ENCODE results near the gene KLHL36. TPM values are rescaled to one million over a fixed set of nuclear protein-coding genes. Genes with fewer than 3 reads are reported as not detected.
A peak's percentile ranks its signal among the peaks of the same experiment; 100 is the strongest.

Gene KLHL36
- total RNA-seq, 1 experiment from 2014 or later = 46.0 TPM

DNA sequence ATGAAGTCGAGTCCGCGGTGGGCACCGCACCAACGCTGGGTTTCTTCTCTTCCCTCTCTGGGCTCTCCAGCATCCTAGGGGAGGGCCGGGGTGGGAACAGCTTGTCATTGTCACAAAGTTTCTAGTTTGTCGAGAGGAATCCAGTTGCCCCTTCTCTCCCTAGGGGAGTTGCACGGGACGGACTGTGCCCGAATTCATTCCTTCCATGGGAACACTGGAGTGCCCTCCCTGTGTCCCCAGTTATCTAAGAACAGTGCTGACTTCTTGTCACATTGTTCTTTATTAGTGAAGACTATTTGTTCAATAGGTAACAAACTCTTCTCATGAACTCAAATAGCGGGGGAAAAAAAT lies 1.2 kb downstream of the KLHL36 start:
- DNase-seq (ENCODE audit: low read depth, low spot score) (no peak), ATAC-seq (no peak)
- Histone ChIP-seq H3K4me3 (ENCODE audit: low read depth in 2 of 2, low read length in 2 of 2) (peak overlapping the region; percentile 64 to 67), H3K36me3 (ENCODE audit: control insufficient read depth, insufficient read depth, low read length) (no peaks in the 10 kb centered on the region; the same call in 1 of the 2 replicates), H3K27me3 (ENCODE audit: control insufficient read depth, insufficient read depth, low read length) (no peaks in the 10 kb centered on the region), H3K4me1 (ENCODE audit: control insufficient read depth, insufficient read depth, low read length) (peaks cover 6% of the 10 kb centered on the region), H3K27ac (ENCODE audit: low read length) (peak overlapping the region; percentile 59), H3K9me3 (ENCODE audit: control insufficient read depth, insufficient read depth, low read depth, low read length) (no peaks in the 10 kb centered on the region)
- BruUV-seq (replicated peaks) = no TSS peak
- TF ChIP-seq POLR2AphosphoS5 (IDR thresholded peaks at IDR 0.05; ENCODE audit: low read depth, low read length) = no peak
- TF ChIP-seq, protein P1, sequence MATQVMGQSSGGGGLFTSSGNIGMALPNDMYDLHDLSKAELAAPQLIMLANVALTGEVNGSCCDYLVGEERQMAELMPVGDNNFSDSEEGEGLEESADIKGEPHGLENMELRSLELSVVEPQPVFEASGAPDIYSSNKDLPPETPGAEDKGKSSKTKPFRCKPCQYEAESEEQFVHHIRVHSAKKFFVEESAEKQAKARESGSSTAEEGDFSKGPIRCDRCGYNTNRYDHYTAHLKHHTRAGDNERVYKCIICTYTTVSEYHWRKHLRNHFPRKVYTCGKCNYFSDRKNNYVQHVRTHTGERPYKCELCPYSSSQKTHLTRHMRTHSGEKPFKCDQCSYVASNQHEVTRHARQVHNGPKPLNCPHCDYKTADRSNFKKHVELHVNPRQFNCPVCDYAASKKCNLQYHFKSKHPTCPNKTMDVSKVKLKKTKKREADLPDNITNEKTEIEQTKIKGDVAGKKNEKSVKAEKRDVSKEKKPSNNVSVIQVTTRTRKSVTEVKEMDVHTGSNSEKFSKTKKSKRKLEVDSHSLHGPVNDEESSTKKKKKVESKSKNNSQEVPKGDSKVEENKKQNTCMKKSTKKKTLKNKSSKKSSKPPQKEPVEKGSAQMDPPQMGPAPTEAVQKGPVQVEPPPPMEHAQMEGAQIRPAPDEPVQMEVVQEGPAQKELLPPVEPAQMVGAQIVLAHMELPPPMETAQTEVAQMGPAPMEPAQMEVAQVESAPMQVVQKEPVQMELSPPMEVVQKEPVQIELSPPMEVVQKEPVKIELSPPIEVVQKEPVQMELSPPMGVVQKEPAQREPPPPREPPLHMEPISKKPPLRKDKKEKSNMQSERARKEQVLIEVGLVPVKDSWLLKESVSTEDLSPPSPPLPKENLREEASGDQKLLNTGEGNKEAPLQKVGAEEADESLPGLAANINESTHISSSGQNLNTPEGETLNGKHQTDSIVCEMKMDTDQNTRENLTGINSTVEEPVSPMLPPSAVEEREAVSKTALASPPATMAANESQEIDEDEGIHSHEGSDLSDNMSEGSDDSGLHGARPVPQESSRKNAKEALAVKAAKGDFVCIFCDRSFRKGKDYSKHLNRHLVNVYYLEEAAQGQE (IDR thresholded peaks at IDR 0.05; ENCODE audit: insufficient read depth in 1 of 2, low read depth in 2 of 2, low read length in 1 of 2) = no peak
- TF ChIP-seq TCF7L2 (IDR thresholded peaks at IDR 0.05; ENCODE audit: low read depth, low read length) = no peak
- TF ChIP-seq SIN3A (IDR thresholded peaks at IDR 0.05; ENCODE audit: borderline replicate concordance, insufficient read depth, low read depth, low read length) = no peak
- TF ChIP-seq, protein P2, sequence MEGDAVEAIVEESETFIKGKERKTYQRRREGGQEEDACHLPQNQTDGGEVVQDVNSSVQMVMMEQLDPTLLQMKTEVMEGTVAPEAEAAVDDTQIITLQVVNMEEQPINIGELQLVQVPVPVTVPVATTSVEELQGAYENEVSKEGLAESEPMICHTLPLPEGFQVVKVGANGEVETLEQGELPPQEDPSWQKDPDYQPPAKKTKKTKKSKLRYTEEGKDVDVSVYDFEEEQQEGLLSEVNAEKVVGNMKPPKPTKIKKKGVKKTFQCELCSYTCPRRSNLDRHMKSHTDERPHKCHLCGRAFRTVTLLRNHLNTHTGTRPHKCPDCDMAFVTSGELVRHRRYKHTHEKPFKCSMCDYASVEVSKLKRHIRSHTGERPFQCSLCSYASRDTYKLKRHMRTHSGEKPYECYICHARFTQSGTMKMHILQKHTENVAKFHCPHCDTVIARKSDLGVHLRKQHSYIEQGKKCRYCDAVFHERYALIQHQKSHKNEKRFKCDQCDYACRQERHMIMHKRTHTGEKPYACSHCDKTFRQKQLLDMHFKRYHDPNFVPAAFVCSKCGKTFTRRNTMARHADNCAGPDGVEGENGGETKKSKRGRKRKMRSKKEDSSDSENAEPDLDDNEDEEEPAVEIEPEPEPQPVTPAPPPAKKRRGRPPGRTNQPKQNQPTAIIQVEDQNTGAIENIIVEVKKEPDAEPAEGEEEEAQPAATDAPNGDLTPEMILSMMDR (IDR thresholded peaks at IDR 0.05) = no peak
- in situ Hi-C loops (cut with HindIII; ENCODE audit: low pct_unique_long_range_greater_than_20kb, low sequenced_read_pairs) (no loop called here), intact Hi-C loops (cut with micrococcal nuclease; ENCODE audit: unreplicated experiment) (no loop called here)
- ChIA-PET POLR2A (no interaction called here), CTCF (interaction anchor here (0.5 kb wide), 1 partner anchor 33 kb away, joined by 3 read pairs; no protein-coding TSS in a partner anchor)

DNA sequence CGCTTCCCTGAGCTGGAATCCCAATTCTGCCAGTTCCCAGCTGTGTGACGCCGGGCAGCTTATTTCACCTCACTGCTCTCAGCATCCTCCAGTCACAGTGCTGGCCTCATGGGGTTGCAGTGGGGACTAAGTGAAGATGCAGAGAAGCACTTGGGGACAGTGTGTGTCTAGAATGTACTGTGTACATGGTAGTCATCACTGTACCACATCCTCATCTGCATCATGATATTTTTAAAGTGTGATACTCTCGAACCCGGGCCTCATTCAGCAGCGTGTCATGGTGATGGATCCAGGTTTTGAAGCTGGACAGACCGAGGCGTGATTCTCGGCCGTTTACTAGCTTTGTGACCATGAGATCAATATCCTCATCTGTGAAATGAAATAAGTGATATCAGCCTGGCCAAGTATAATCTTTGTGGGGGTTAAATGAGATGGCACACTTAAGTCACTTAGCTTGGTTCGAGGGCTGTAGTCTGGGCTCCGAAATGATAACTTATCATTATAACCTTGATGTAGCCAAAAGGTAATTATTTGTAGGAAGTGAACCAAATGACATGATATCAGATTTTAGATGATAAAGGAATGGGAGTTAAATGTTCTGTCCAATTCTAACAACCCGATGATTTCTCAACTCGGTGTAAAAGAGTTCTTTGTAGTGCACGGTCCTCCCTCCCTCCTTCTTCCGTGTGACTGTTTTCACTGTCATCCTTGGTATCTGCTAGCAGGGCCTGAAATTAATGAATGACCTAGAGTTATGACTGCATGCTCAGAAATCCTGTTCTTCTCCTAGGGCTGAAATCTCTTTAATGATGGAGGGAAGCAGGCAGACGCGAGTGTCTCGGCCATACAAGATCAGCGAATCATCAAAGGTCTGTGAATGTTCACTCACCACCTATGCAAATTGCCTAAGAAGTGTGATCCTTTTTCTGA lies 2.0 kb downstream of the KLHL36 start:
- CTCF ChIA-PET = interaction anchor here (0.5 kb wide), 2 partner anchors 16 to 32 kb away, joined by 3 to 6 read pairs; no protein-coding TSS in a partner anchor
- Histone ChIP-seq H3K9me3 (ENCODE audit: control insufficient read depth, insufficient read depth, low read depth, low read length) (no peaks in the 10 kb centered on the region), H3K4me3 (ENCODE audit: low read depth in 2 of 2, low read length in 2 of 2) (no peak overlapping the region), H3K4me1 (ENCODE audit: control insufficient read depth, insufficient read depth, low read length) (peaks cover 6% of the 10 kb centered on the region), H3K36me3 (ENCODE audit: control insufficient read depth, insufficient read depth, low read length) (no peaks in the 10 kb centered on the region; the same call in 1 of the 2 replicates), H3K27ac (ENCODE audit: low read length) (no peak overlapping the region), H3K27me3 (ENCODE audit: control insufficient read depth, insufficient read depth, low read length) (no peaks in the 10 kb centered on the region)
- POLR2A ChIA-PET = no interaction called here
- in situ Hi-C loops (cut with HindIII; ENCODE audit: low pct_unique_long_range_greater_than_20kb, low sequenced_read_pairs) = no loop called here
- no peak for ATAC-seq
- no TSS peak for BruUV-seq (replicated peaks)
- intact Hi-C loops (cut with micrococcal nuclease; ENCODE audit: unreplicated experiment) = no loop called here
- TF ChIP-seq, protein P2 (IDR thresholded peaks at IDR 0.05) = no peak
- TF ChIP-seq SIN3A (IDR thresholded peaks at IDR 0.05; ENCODE audit: borderline replicate concordance, insufficient read depth, low read depth, low read length) (no peak), TCF7L2 (IDR thresholded peaks at IDR 0.05; ENCODE audit: low read depth, low read length) (no peak), POLR2AphosphoS5 (IDR thresholded peaks at IDR 0.05; ENCODE audit: low read depth, low read length) (no peak)
- TF ChIP-seq, protein P1 (IDR thresholded peaks at IDR 0.05; ENCODE audit: insufficient read depth in 1 of 2, low read depth in 2 of 2, low read length in 1 of 2) = no peak
- DNase-seq (ENCODE audit: low read depth, low spot score) = no peak
